Measurements from ENCODE around the gene SESTD1.

- TF ChIP-seq MBD4 (IDR thresholded peaks at IDR 0.05; ENCODE audit: borderline replicate concordance, low read length): no peak
- no peak for TF ChIP-seq POLR2AphosphoS5 (IDR thresholded peaks at IDR 0.05; ENCODE audit: low read depth, low read length)
Measured at GRCh38 chr2:179262077-179262660, 2.5 kb downstream of the SESTD1 start.

Measured in HepG2 (cell line).